HG02678 (cell line): ENCODE results near the gene HARS1.
A peak's percentile ranks its signal among the peaks of the same experiment; 100 is the strongest.
"Not testable (repeated sequence)": the region's sequence is repeated elsewhere in the genome, so short reads cannot be mapped to it uniquely, and the experiment has no call there.

Source experiments
- ATAC-seq: cut with Tn5 transposase; IDR thresholded peaks from one replicate; pipeline ENCODE4 v1.9.1; 2021; ENCODE audit warnings: mild to moderate bottlenecking, moderate library complexity; ENCODE audit not compliant: unreplicated experiment

Gene HARS1

GRCh38 chr5:140690941-140691924, at the start of gene HARS1, which contains the start of gene HARS2:
Gene HARS1 (minus strand): TSS chr5:140691370. CDS start chr5:140691304, 66 bp downstream.
Gene HARS2 (plus strand): TSS chr5:140691455. CDS start chr5:140691649, 194 bp downstream.
- ATAC-seq = peak; percentile 97

- no peak for ATAC-seq
Measured at GRCh38 chr5:140737486-140737885, 46.3 kb upstream of the HARS1 start.

GRCh38 chr5:140734354-140734753, 43.2 kb upstream of the HARS1 start:
- ATAC-seq = no peak

GRCh38 chr5:140733098-140733497, 41.9 kb upstream of the HARS1 start:
- no peak for ATAC-seq

- peak; percentile 93 for ATAC-seq
Measured at GRCh38 chr5:140725799-140726471, 34.8 kb upstream of the HARS1 start.

GRCh38 chr5:140721395-140721794, 30.2 kb upstream of the HARS1 start:
- not testable (repeated sequence) for ATAC-seq

GRCh38 chr5:140720738-140721137, 29.6 kb upstream of the HARS1 start:
- ATAC-seq = not testable (repeated sequence)

GRCh38 chr5:140718266-140718592, 27.1 kb upstream of the HARS1 start:
- no peak for ATAC-seq

GRCh38 chr5:140716238-140716637, 25.1 kb upstream of the HARS1 start:
- not testable (repeated sequence) for ATAC-seq

GRCh38 chr5:140713562-140714094, 22.5 kb upstream of the HARS1 start:
- ATAC-seq = no peak

- ATAC-seq = no peak
Measured at GRCh38 chr5:140711794-140712193, 20.6 kb upstream of the HARS1 start.

- peak; percentile 84 for ATAC-seq
Measured at GRCh38 chr5:140710899-140711552, 19.9 kb upstream of the HARS1 start.

- ATAC-seq = not testable (repeated sequence)
Measured at GRCh38 chr5:140708787-140709186, 17.6 kb upstream of the HARS1 start.

- ATAC-seq = no peak
Measured at GRCh38 chr5:140707812-140708211, 16.6 kb upstream of the HARS1 start.

GRCh38 chr5:140700177-140701144, 9.3 kb upstream of the HARS1 start, which contains the start of gene ZMAT2:
Gene ZMAT2 (plus strand): TSS chr5:140700447. CDS start chr5:140700461, 14 bp downstream.
- peak; percentile 98 for ATAC-seq

GRCh38 chr5:140696891-140697492, 5.8 kb upstream of the HARS1 start:
- no peak for ATAC-seq

- ATAC-seq = no peak
Measured at GRCh38 chr5:140694276-140694675, 3.1 kb upstream of the HARS1 start.

GRCh38 chr5:140690376-140690932, 716 bp downstream of the HARS1 start:
- ATAC-seq = peak; percentile 0

- ATAC-seq = no peak
Measured at GRCh38 chr5:140678993-140679392, 12.2 kb downstream of the HARS1 start.
